ENCODE results near the gene ADM2.

ADM2 gene

DNA sequence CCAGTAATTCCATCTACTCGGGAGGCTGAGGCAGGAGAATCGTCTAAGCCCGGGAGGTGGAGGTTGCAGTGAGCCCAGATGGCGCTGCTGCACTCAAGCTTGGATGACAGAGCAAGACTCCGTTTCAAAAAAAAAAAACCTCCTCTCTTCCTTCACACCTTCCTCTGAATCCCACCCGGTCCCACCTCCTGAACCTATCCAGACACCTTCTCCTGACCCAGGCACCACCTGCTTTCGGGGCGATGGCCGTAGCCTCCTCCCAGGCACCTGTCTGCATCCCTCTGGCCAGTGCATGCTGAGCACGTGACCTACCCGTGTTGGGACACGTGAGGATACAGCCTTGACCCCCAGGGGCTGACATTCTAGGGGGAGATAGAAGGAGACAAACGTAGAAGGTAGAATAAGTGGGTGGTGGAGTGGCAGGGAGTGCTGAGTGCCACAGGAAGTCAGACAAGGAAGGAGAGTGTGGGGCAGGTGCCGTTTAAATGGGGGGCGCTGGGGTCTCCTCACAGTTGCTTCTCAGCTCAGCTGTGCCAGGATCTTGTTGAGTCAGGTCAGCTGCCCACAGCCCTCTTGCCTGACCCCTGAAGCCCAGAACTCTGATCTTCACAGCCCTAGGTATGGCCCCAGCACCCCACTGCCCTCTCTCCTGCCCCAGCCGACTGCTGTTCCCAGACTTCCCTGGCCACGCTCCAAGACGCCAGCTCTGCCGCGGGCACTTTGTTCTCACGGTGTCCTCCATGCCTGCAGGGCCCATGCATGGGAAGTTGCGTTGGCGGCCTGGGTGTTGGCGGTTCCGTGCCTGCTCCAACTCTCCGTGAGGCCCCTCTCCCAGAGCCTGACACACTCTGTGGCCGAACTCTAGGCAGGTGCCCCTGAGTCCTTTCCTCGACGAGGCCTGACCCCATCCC, 4.1 kb downstream of the ADM2 start:
- DNase-seq (ENCODE audit: low spot score), result no peak
- in situ Hi-C loops (cut with MboI; ENCODE audit: low sequenced_read_pairs, unreplicated experiment), result no loop called here
- TF ChIP-seq, protein P1, sequence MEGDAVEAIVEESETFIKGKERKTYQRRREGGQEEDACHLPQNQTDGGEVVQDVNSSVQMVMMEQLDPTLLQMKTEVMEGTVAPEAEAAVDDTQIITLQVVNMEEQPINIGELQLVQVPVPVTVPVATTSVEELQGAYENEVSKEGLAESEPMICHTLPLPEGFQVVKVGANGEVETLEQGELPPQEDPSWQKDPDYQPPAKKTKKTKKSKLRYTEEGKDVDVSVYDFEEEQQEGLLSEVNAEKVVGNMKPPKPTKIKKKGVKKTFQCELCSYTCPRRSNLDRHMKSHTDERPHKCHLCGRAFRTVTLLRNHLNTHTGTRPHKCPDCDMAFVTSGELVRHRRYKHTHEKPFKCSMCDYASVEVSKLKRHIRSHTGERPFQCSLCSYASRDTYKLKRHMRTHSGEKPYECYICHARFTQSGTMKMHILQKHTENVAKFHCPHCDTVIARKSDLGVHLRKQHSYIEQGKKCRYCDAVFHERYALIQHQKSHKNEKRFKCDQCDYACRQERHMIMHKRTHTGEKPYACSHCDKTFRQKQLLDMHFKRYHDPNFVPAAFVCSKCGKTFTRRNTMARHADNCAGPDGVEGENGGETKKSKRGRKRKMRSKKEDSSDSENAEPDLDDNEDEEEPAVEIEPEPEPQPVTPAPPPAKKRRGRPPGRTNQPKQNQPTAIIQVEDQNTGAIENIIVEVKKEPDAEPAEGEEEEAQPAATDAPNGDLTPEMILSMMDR (IDR thresholded peaks at IDR 0.05; ENCODE audit: borderline replicate concordance, control extremely low read depth, extremely low read depth, insufficient read depth, missing control alignments), result no peak

DNA sequence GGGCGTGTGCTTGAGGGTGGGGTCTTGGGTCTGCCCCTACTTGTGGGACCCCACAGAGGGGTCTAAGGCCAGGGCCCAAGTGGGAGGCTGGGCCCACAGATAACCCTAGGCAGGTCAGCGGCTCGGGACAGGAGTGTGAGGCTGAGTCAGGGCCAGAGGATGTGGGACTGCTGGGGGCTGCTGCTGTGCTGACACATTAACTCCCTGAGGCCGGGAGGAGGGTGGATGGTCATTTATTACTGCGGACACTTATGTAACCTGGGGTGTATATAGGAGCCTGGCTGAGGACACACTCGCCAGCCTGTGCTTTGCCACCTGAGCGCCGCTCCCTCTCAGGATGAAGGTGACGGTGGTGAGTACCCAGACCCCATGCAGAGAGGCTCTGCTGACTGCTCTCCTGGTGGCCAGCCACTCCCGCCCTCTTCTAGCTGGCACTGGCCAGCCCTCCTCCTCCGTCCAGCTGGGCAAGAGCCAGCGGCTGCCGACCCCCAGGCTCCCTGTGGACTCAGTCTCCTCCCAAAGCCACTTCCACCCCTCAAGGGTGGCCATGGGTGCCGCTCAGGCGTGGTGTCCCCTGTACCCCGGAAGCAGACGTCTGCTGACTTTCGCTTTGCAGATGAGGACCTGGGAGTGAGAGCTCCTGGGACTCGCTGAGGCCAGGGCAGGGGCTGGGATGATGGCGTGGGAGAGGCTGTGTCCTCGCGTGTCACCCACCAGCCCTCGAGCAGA, 5.4 kb downstream of the ADM2 start, which contains the start of gene MIOX:
MIOX (plus strand) TSS at position 299 of the 729 bp plus-strand sequence; CDS start at position 338, 39 bp downstream.
- TF ChIP-seq, protein P1 (IDR thresholded peaks at IDR 0.05; ENCODE audit: borderline replicate concordance, control extremely low read depth, extremely low read depth, insufficient read depth, missing control alignments), result no peak
- in situ Hi-C loops (cut with MboI; ENCODE audit: low sequenced_read_pairs, unreplicated experiment), result no loop called here
- DNase-seq (ENCODE audit: low spot score), result peak; percentile 63

DNA sequence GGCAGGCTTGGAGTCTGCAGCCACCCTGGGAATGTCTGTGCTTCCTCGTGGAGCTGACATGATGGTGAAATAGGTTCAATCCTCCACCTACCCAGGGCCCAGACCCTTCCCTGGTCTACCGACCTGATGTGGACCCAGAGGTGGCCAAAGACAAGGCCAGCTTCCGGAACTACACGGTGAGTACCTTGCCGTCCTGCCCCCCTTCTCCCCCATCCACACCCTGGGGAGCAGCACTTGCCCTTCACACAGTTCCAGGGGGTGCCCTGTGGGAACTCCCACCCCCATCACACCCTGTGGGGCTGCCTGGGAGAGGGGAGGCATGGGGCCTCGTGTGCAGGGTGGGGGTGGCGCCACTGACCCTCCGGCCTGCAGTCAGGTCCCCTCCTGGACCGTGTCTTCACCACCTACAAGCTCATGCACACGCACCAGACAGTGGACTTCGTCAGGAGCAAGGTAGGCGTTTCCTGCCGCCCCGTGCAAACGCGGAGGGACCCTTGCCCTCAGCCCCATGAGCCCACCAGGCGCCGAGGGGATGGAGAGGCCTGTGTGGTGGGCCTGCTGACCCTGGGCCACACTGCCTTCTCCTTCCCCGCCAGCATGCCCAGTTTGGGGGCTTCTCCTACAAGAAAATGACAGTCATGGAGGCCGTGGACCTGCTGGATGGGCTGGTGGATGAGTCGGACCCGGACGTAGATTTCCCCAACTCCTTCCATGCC, 6.1 kb downstream of the ADM2 start:
- DNase-seq (ENCODE audit: low spot score), result no peak
- TF ChIP-seq, protein P1 (IDR thresholded peaks at IDR 0.05; ENCODE audit: borderline replicate concordance, control extremely low read depth, extremely low read depth, insufficient read depth, missing control alignments), result no peak
- in situ Hi-C loops (cut with MboI; ENCODE audit: low sequenced_read_pairs, unreplicated experiment), result no loop called here

DNA sequence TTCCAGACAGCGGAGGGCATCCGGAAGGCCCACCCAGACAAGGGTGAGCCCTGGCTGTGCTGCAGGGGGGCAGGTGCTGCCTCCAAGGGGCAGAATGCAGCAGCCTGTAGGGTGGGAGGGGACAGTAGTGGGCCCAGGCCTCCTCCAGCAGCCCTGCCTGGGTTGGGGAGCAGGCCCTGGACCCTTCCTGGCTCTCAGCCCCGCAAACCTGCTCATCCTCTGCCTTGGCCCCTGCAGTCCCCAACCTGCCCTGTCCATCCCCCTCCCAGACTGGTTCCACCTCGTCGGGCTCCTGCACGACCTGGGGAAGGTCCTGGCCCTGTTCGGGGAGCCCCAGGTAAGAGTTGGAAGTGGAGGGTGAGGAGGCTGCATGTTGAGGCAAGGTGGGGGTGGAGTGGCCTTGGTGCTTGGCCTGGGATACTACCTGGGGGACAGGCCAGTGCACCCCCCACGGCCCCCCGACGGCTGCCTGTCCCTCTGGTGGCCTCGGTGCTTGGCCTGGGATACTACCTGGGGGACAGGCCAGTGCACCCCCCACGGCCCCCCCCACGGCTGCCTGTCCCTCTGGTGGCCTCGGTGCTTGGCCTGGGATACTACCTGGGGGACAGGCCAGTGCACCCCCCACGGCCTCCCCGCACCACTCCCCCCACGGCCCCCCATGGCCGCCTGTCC, 6.8 kb downstream of the ADM2 start:
- DNase-seq (ENCODE audit: low spot score), result no peak
- TF ChIP-seq, protein P1 (IDR thresholded peaks at IDR 0.05; ENCODE audit: borderline replicate concordance, control extremely low read depth, extremely low read depth, insufficient read depth, missing control alignments), result no peak
- in situ Hi-C loops (cut with MboI; ENCODE audit: low sequenced_read_pairs, unreplicated experiment), result no loop called here

DNA sequence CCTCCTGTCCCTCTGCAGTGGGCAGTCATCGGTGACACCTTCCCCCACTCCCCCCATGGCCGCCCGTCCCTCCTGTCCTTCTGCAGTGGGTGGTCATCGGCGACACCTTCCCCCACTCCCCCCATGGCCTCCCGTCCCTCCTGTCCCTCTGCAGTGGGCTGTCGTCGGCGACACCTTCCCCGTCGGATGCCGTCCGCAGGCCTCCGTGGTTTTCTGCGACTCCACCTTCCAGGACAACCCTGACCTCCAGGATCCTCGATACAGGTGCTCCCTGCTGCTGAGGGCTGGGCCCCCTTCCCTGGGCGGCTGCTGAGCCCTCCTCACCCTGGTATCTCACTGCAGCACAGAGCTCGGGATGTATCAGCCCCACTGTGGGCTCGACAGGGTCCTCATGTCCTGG, 7.5 kb downstream of the ADM2 start:
- TF ChIP-seq, protein P1 (IDR thresholded peaks at IDR 0.05; ENCODE audit: borderline replicate concordance, control extremely low read depth, extremely low read depth, insufficient read depth, missing control alignments), result no peak
- in situ Hi-C loops (cut with MboI; ENCODE audit: low sequenced_read_pairs, unreplicated experiment), result no loop called here
- no peak for DNase-seq (ENCODE audit: low spot score)
